ENCODE results near the gene SYNE1.
"Not testable (repeated sequence)": the region's sequence is repeated elsewhere in the genome, so short reads cannot be mapped to it uniquely, and the experiment has no call there.

Gene SYNE1

DNA sequence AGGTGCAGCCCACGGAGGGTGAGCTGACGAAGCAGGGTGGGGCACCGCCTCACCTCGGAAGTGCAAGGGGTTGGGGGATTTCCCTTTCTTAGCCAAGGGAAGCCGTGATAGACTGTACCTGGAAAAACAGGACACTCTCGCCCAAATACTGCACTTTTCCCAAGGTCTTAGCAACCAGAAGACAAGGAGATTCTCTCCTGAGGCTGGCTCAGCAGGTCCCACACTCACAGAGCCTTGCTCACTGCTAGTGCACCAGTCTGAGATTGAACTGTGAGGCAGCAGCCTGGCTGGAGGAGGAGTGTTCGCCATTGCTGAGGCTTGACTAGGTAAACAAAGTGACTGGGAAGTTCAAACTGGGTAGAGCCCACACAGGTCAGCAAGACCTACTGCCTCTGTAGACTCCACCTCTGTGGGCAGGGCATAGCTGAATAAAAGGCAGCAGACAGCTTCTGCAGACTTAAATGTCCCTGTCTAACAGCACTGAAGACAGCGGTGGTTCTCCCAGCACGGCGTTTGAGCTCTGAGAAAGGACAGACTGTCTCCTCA, 28.0 kb downstream of the SYNE1 start:
- DNase-seq, result no peak

DNA sequence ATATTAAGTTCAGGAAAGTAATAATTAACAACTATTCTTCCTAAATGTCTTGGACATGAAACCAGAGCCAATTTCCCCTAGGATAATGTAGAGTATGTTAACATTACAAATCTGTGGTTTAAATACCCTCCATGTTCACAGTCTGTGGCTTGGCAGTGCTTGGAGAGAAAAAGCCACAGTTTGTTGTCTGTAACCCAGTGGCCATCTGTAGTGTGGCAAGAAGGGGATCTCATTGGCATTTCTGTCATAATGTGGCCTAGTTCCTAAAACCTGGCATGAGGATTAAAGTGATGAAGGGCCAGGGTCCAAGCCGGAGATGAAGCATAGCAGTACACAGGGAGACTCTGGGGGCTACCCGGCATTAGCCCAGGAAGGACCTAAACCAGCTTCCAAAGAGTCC, 31.2 kb downstream of the SYNE1 start:
- DNase-seq, result no peak

DNA sequence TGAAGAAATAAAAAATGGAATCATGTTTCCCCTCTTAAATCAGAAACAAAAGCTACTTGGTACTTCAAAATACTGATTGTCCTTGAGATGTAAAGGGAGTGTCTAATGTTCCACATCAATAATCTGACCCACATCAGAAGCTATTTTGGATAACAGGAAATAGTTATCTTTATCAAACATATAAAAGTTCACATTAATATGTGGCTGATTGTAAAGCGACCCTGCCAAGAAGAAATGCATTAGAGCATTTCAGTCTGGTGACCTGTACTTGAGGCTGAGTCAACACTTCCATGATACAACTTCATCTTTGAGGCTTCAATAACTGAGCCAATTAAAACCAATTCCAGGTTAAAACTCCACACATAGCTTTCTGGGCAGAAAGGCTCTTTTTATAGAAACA, 31.8 kb downstream of the SYNE1 start:
- DNase-seq, result no peak

GRCh38 chr6:152603911-152604310, 33.3 kb downstream of the SYNE1 start:
- DNase-seq, result no peak

DNA sequence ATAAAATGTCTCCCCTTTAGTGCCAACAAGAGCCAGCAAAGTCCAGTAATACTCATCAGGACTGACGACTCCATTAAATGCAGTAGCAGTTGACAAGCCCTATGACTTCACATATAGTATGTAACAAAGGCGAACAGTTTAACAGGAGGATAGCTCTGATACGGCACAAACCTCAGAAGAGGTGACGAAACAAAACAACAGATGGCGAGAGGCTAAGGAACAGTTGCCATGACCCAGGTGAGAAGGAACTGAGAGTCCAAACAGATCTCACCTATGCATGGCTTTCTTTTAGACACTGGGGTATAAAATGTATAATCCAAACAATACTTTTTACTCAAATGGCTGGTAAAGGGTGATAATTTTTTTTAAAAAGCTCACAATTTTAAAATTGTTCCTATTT, 37.1 kb downstream of the SYNE1 start:
- DNase-seq, result no peak

GRCh38 chr6:152598901-152599537, 38.1 kb downstream of the SYNE1 start:
- DNase-seq, result no peak

DNA sequence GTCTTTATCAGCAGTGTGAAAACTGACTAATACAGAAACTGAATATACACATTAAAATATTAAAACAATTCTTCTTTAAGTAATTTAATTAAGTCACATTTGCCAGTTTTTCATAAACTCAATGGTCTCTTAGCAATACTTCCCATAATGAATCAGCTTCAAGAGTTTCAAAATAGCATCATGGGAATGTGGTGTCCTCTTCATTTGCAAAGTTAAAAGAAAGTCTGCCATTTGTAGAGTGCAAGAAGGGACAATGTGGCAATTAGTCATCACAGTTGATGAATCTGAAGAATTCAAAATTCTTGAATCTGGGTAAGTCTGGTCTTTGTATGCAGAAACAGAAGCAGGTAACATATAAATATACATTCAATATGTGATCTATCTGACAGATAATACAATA, 38.7 kb downstream of the SYNE1 start:
- no peak for DNase-seq

- DNase-seq, result no peak
Observed at GRCh38 chr6:152596726-152597125, 40.4 kb downstream of the SYNE1 start.

DNA sequence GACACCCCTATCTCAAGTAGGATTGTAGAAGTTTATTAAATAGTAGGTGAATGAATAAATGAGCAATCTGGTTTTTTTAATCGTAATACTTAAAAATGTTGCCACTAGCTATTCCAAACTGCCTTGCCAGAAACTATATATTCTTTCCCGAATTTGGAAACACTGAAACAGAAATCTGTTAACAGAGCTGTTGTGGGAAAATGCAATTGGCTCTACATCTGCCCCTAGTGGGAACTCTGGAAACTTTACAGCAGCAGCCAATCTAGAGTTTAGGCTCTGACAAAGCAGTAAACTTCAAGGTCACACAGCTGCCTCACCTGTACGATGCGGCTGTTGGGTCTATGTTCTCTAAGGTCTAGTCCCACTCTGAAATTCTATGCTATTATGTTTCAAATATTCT, 41.7 kb downstream of the SYNE1 start:
- no peak for DNase-seq

GRCh38 chr6:152594701-152595100, 42.5 kb downstream of the SYNE1 start:
- no peak for DNase-seq

DNA sequence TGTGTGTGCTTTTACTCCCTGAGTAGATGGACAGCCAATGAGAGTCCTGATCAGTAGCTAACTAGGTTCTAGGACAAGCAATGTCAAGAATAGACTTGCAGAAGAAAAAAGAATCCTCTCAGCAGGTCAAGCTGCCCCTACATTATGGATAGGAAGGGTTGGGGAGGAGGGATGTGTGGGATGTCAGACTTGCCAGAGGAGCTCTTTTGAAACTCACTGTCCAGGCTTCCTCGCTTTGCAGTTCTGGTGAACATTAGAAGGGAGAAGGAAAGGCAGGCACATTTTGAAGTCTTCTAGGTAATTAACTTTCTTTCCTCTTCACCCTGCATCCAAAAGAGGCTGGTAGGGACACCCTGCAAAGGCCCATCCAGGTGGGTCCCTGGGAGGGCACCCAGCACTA, 48.7 kb downstream of the SYNE1 start:
- DNase-seq, result no peak

DNA sequence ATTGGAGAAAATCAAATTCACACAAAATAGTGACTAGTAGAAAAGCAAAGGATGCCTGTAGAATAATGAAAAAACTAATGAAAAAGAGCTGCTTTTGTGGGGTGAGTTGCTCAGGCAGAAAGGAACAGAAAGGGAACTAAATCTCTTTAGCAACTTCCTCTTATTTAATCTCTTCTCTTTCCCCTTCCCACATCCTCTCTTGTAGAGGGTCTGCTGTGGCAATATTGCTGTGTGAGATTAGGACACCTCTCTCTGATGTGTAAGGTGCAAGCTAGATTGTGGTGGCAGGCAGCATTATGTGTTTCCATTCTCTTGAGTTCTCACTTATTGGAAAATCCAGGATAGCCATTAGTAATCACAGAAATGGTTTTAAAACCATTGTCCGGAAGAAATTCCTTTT, 49.7 kb downstream of the SYNE1 start:
- DNase-seq, result peak; percentile 33

DNA sequence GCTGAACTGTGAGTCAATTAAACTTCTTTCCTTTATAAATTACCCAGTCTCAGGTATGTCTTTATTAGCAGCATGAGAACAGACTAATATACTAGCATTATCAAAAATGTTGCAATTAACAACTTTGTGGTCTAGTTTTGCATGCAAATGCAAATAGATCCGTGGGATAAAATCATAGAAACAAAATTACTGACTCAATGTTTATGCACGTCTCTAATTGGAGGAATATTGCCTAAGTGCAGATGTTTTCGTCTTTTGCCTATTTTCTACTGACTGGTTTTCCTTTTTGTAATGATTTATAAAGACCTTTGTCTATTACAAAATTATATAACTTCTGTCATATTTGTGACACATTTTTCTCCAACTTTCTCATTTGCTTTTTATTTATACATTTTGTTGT, 51.9 kb downstream of the SYNE1 start:
- DNase-seq, result no peak

DNA sequence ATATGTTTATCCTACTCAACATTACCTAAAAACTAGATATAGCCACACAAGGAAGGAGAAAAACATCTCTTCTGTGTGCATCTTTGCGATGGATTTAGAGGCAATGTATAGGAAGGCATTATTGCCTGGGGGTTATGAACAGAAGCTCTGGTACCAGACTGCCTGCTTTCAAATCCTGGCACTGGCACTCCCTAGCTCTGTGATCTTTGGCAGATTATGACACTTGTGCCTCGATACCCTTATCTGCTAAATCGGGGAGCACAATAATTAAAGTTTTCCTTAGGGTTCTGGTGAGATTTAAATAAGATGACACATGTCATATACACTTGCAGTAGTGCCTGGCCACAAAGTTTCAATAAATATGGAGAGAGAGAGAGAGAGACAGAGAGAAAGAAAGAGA, 53.3 kb downstream of the SYNE1 start:
- no peak for DNase-seq

DNA sequence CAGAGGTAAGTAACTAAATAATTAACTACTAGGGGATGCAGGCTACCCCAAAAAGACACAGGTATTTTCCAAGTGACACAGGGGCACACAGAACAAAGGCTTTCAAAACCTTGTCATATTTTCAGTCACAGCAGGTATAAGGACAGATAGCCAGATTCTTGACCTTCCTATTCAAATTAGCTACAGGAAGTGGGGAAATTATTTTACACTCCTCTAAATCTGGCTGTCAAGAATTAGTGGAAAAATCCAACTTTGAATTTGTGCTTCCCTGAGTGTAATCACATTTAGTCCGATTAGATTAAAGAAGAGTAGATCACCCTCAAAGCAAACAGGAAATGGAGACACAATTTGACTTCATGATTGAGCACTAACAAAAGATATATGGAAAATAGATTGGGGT, 60.6 kb downstream of the SYNE1 start:
- no peak for DNase-seq

- peak; percentile 6 for DNase-seq
Observed at GRCh38 chr6:152575621-152576150, 61.5 kb downstream of the SYNE1 start.

DNA sequence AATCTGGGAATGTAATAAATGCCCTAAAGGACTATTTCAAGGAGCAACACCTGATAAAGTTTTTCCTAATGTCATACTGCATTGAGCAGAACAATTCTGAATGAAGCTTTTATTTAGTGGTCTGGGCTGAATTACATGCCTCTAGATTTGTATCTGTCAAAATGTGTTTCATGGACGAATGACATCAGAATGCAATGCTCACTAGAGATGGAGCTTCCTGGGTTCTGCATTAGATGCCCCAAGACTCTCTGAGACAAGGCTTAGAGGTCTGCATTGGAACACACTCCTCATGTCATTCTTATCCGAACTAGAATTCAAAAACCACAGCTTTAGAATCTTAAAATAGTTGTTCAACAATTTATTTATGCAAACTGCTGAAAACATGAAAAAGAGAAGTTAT, 62.0 kb downstream of the SYNE1 start:
- DNase-seq, result no peak

- no peak for DNase-seq
Observed at GRCh38 chr6:152573762-152574161, 63.4 kb downstream of the SYNE1 start.

- DNase-seq, result no peak
Observed at GRCh38 chr6:152572338-152573088, 64.6 kb downstream of the SYNE1 start.

DNA sequence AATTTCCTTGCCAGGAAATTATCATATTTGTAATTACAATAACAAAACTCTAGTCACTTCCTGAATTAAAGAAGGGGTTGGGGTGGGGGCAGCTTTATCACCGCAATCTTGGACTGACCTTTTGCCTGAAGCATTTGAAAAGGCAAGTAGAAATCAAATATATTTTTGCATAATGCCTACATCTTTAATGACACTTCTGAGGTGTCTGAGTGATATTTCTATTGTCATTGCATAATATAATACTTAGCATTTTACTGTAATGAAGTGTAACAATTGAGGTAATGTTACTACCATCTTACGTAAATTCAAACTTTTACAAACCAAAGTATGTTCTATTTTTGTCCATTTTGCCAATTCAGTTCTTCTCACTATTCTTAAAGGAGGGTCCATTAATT, 65.2 kb downstream of the SYNE1 start:
- no peak for DNase-seq

DNA sequence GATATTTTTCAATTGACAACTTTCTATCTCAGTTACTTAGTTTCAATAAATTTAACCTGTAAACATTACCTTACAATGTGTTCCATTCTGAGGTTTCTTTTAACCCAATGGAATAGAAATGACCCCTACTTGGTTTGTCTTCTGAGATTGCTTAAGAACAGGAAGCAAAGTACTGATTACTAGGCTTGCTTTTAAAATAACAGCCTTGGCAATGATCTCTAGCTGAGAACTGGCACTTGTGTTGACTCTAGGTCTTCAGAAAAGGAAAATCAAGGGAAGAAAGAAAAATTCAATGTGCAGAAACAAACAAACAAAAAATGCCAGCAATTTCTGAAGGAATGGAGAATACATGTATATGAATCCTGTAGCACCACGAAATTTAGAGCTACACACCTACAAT, 66.1 kb downstream of the SYNE1 start:
- DNase-seq, result no peak

DNA sequence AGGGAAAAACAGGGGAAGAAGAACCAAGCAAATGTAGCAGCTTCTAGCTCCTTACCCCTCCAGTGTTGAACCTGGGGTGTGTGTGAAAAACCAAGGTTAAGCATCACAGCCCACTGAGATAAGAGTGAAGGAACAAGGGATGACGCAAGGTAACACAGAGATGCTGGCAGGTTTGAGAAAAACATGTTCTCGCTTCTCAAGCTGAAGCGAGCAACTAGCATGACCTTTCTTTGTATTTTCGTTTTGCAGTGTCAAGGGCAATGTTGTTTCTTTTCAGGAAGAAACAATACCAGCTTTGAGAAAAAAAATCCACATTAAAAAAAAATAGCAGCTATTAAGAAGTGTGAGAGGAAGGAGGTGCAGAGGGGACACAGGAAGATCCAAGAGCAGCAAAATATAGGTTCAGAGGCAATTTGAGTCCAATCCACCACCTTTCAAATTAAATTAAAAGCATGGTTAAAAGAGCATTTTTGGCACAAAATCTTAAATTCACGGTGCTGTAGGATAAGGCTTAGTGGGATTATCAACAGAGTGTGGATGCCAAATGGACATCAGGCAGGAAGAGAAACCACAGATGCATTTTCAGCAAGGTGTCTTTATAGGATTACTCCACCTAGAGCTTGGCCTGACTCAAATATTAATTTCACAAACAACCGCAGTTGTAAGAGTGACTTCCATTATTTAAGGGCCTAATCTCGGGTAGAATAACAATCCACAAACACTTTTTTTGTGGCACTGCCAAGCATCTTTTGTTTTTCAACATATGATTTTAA, 70.9 kb downstream of the SYNE1 start:
- DNase-seq, result no peak

DNA sequence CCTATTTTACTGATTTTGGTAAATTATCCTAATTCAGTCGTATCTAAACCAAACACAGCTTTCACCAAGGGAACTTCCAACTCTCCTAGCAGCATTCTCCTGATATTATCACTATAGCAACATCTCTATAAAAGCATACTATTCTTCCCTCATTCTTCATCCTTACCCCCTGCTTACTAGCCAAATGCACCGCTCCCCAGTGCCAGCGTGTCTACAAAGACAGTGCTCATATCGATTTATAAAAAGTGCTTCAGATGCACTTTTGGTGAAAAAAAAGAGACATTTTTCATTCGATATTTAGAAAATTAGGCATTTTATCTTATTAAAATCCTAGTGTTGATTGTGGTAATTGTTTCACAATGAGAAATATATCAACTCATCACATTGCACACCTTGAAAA, 74.0 kb downstream of the SYNE1 start:
- DNase-seq, result no peak

GRCh38 chr6:152558798-152559197, 78.4 kb downstream of the SYNE1 start:
- DNase-seq, result not testable (repeated sequence)

Measured in hematopoietic multipotent progenitor cell treated with erythropoietin and hydrocortisone succinate and interleukin-3 and kit ligand, for 8 days (in vitro differentiated cells).